NT2/D1 (cell line): ENCODE results near the gene PRPF39.

Experiments
- YY1 ChIP-seq: IDR thresholded peaks from 2 replicates; pipeline ENCODE4 v1.6.1; 2011; ENCODE audit not compliant: insufficient read length, insufficient read depth
- ZNF274 ChIP-seq: IDR thresholded peaks from 2 replicates; pipeline ENCODE4 v1.6.1; 2011; ENCODE audit warnings: mild to moderate bottlenecking, low read depth, low read length

GRCh38 chr14:45041641-45042040, 42.3 kb upstream of the PRPF39 start:
- TF ChIP-seq YY1 = no peak
- no peak for TF ChIP-seq ZNF274
